ENCODE results near the gene PDCD1LG2.

- TF ChIP-seq CTCF (IDR thresholded peaks at IDR 0.05) = no peak
- no peak for TF ChIP-seq POLR2A (IDR thresholded peaks at IDR 0.05)
Measured at GRCh38 chr9:5610491-5610890, 100.2 kb downstream of the PDCD1LG2 start.

Measured in thyroid gland (tissue), 4 donors.